Measurements from ENCODE around the gene DNASE2B.

GRCh38 chr1:84390226-84390625 lies 8.1 kb upstream of the DNASE2B start:
- TF ChIP-seq CTCF (IDR thresholded peaks at IDR 0.05) (no peak), POLR2A (IDR thresholded peaks at IDR 0.05) (no peak)
